MM.1S (cell line): Measurements from ENCODE around the gene DNAJA1.

Experiments
- DNase-seq: peaks from one replicate; pipeline ENCODE4 v3.0.0-alpha.2; 2015
- H2AFZ ChIP-seq: fragments of 300-600 bp; sonication (generic); 2 replicates; pipeline ENCODE4 v1.6.0; 2016; ENCODE audit warnings: antibody characterized with exemption, low read length
- H3F3A ChIP-seq: fragments of 300-600 bp; sonication (generic); 2 replicates; pipeline ENCODE4 v1.6.1; 2016; ENCODE audit warnings: mild to moderate bottlenecking, antibody characterized with exemption, low read length, moderate library complexity, mixed read lengths; ENCODE audit not compliant: insufficient read depth
- H3K27ac ChIP-seq: fragments of 300-600 bp; sonication (generic); 2 replicates; pipeline ENCODE4 v1.5.1; 2016; ENCODE audit warnings: mild to moderate bottlenecking, low read length
- H3K27me3 ChIP-seq: fragments of 300-600 bp; sonication (generic); replicated peaks from 2 replicates; pipeline ENCODE4 v1.6.0; 2016; ENCODE audit warnings: low read length; ENCODE audit not compliant: insufficient read depth
- H3K36me3 ChIP-seq: fragments of 300-600 bp; sonication (generic); replicated peaks from 2 replicates; pipeline ENCODE4 v1.6.1; 2016; ENCODE audit warnings: mild to moderate bottlenecking, low read length, mixed read lengths; ENCODE audit not compliant: insufficient read depth
- H3K4me1 ChIP-seq: fragments of 300-600 bp; sonication (generic); 2 replicates; pipeline ENCODE4 v1.6.1; 2016; ENCODE audit warnings: low read length, mixed read lengths
- H3K4me2 ChIP-seq: fragments of 300-600 bp; sonication (generic); 2 replicates; pipeline ENCODE4 v1.6.0; 2016; ENCODE audit warnings: low read depth, low read length
- H3K4me3 ChIP-seq: fragments of 300-600 bp; sonication (generic); 2 replicates; pipeline ENCODE4 v1.5.1; 2016; ENCODE audit warnings: low read length, mixed read lengths
- H3K79me2 ChIP-seq: fragments of 300-600 bp; sonication (generic); 2 replicates; pipeline ENCODE4 v1.6.1; 2016; ENCODE audit warnings: mixed run types, low read length, mixed read lengths
- H3K9ac ChIP-seq: fragments of 300-600 bp; sonication (generic); 2 replicates; pipeline ENCODE4 v1.6.1; 2016; ENCODE audit warnings: low read length, mixed read lengths
- H3K9me2 ChIP-seq: fragments of 300-600 bp; sonication (generic); replicated peaks from 2 replicates; pipeline ENCODE4 v1.6.1; 2016; ENCODE audit warnings: mild to moderate bottlenecking, low read length, mixed read lengths; ENCODE audit not compliant: insufficient read depth
- H3K9me3 ChIP-seq: fragments of 300-600 bp; sonication (generic); replicated peaks from 2 replicates; pipeline ENCODE4 v1.6.1; 2016; ENCODE audit warnings: mild to moderate bottlenecking, low read length, mixed read lengths; ENCODE audit not compliant: insufficient read depth
- H4K20me1 ChIP-seq: fragments of 300-600 bp; sonication (generic); 2 replicates; pipeline ENCODE4 v1.6.1; 2016; ENCODE audit warnings: mild to moderate bottlenecking, low read length, moderate library complexity, mixed read lengths; ENCODE audit not compliant: insufficient read depth
- CTCF ChIP-seq: fragments of 300-600 bp; sonication (generic); IDR thresholded peaks from 2 replicates; pipeline ENCODE4 v1.5.1; 2016; ENCODE audit warnings: antibody characterized with exemption, low read length, mixed read lengths
- EZH2 ChIP-seq: fragments of 300-600 bp; sonication (generic); optimal IDR thresholded peaks from 2 replicates; pipeline ENCODE3; 2017; ENCODE audit warnings: low read depth, mild to moderate bottlenecking, antibody characterized with exemption, low read length, mixed read lengths
- EZH2phosphoT487 ChIP-seq: fragments of 300-600 bp; sonication (generic); IDR thresholded peaks from 2 replicates; pipeline ENCODE4 v1.6.1; 2018; ENCODE audit warnings: antibody characterized with exemption, low read length

The DNAJA1 gene

GRCh38 chr9:33013962-33014664 lies 11.0 kb upstream of the DNAJA1 start:
- H3K9me2 ChIP-seq, result no peaks in the 10 kb centered on the region
- H3F3A ChIP-seq, result no peaks in the 10 kb centered on the region
- no peaks in the 10 kb centered on the region for H4K20me1 ChIP-seq
- H3K36me3 ChIP-seq, result no peaks in the 10 kb centered on the region
- no peak overlapping the region for H3K4me2 ChIP-seq
- H3K27me3 ChIP-seq, result no peaks in the 10 kb centered on the region
- H3K9ac ChIP-seq, result no peak overlapping the region
- H3K27ac ChIP-seq, result no peak overlapping the region
- H3K4me1 ChIP-seq, result no peaks in the 10 kb centered on the region
- TF ChIP-seq CTCF, result no peak
- TF ChIP-seq EZH2, result no peak
- TF ChIP-seq EZH2phosphoT487, result no peak
- no peak overlapping the region for H2AFZ ChIP-seq
- H3K4me3 ChIP-seq, result no peak overlapping the region
- H3K79me2 ChIP-seq, result no peaks in the 10 kb centered on the region
- H3K9me3 ChIP-seq, result no peaks in the 10 kb centered on the region
- no peak for DNase-seq

DNA sequence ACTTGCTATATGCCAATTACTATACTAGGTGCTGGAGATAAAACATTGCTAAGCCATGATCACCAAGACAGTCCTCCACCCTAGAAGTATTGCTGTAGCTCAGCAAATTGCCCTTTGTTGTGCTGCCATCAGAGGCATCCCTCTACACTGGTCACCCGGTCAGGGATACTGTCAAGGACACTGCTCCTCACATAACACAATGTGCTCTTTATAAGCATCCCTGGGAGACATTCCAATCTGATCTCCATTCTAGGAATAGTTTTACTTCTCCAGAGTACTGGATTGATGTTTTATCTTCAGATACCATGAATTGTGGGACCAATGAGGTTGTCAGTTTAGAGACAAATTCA lies 10.4 kb upstream of the DNAJA1 start:
- no peaks in the 10 kb centered on the region for H3K9me3 ChIP-seq
- no peaks in the 10 kb centered on the region for H3K9me2 ChIP-seq
- no peaks in the 10 kb centered on the region for H3K79me2 ChIP-seq
- no peaks in the 10 kb centered on the region for H3K4me1 ChIP-seq
- no peak overlapping the region for H3K4me2 ChIP-seq
- H3K4me3 ChIP-seq, result no peak overlapping the region
- H4K20me1 ChIP-seq, result no peaks in the 10 kb centered on the region
- TF ChIP-seq EZH2phosphoT487 (no peak), EZH2 (no peak), CTCF (no peak)
- no peaks in the 10 kb centered on the region for H3K36me3 ChIP-seq
- no peak overlapping the region for H3K9ac ChIP-seq
- no peak overlapping the region for H3K27ac ChIP-seq
- no peaks in the 10 kb centered on the region for H3F3A ChIP-seq
- no peaks in the 10 kb centered on the region for H3K27me3 ChIP-seq
- no peak overlapping the region for H2AFZ ChIP-seq
- no peak for DNase-seq

GRCh38 chr9:33017283-33018041 lies 7.6 kb upstream of the DNAJA1 start:
- H3K4me3 ChIP-seq, result no peak overlapping the region
- H4K20me1 ChIP-seq, result no peaks in the 10 kb centered on the region
- no peak for TF ChIP-seq CTCF
- no peak for TF ChIP-seq EZH2
- no peak for TF ChIP-seq EZH2phosphoT487

More at GRCh38 chr9:33017283-33018041, 7.6 kb upstream of the DNAJA1 start:
- Histone ChIP-seq H3K9me2 (no peaks in the 10 kb centered on the region), H3K9ac (no peak overlapping the region), H3F3A (no peaks in the 10 kb centered on the region), H3K79me2 (peaks cover 8% of the 10 kb centered on the region; the same call in 1 of the 2 replicates), H3K4me2 (no peak overlapping the region), H2AFZ (no peak overlapping the region), H3K27ac (no peak overlapping the region), H3K27me3 (no peaks in the 10 kb centered on the region), H3K36me3 (0 out of 2 replicates have a peak, but pooled peaks cover 2% of the 10 kb centered on the region), H3K4me1 (no peaks in the 10 kb centered on the region), H3K9me3 (no peaks in the 10 kb centered on the region)
- no peak for DNase-seq
